ENCODE results near the gene KRT39. TPM values are rescaled to one million over a fixed set of nuclear protein-coding genes. Genes with fewer than 3 reads are reported as not detected.
A peak's percentile ranks its signal among the peaks of the same experiment; 100 is the strongest.

Gene KRT39
- total RNA-seq, 1 experiment from 2014 or later = not detected

DNA sequence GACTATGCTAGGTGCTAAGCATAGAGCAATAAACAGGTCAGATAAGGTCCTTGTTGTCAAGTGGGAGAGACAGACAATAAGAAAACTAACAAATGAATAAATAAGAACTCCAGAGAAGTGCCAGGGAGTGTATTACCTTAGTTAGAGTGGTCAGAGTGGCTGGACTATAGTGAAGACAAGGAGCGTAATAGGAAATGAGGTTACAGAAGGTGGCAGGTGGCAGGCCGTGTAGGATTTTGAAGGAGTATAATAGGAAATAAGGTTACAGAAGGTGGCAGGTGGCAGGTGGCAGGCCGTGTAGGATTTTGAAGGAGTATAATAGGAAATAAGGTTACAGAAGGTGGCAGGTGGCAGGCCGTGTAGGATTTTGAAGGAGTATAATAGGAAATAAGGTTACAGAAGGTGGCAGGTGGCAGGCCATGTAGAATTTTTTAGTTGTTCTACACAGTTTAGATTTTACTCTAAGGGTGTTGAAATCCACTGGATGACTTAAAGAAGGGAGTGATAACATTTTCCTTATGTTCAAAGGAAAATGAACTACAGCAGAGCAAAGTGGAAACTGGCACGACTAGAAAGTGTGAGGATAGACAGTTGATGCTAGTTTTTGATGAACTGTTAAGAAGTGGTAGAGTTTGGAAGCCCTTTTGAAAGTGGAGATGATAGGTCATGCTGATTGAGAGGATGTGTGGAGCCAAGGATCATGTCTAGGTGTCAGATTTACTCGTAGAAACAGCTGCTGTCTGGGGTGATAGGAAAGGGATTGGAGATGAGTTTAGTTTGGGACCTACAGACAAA is 45.8 kb upstream of the KRT39 start:
- intact Hi-C loops (cut with micrococcal nuclease; ENCODE audit: unreplicated experiment) = no loop called here
- Mint-ChIP-seq H3K27me3 (ENCODE audit: unreplicated experiment) (no peaks in the 10 kb centered on the region), H3K4me3 (ENCODE audit: low read depth, unreplicated experiment) (no peak overlapping the region), H3K27ac (ENCODE audit: unreplicated experiment) (peak overlapping the region; percentile 6), H3K4me1 (ENCODE audit: low read depth, unreplicated experiment) (peaks cover 66% of the 10 kb centered on the region), H3K36me3 (ENCODE audit: insufficient read depth, unreplicated experiment) (no peaks in the 10 kb centered on the region), H3K9me3 (ENCODE audit: low read depth, unreplicated experiment) (peaks cover 4% of the 10 kb centered on the region)
- BruUV-seq (replicated peaks) = no TSS peak
- CTCF ChIA-PET = interaction anchor here (1.1 to 1.8 kb wide), 3 partner anchors 13 to 66 kb away, joined by 3 to 5 read pairs (median 3); partner anchors contain the start of gene KRTAP2-3
- no peak for TF ChIP-seq CTCF (IDR thresholded peaks at IDR 0.05; ENCODE audit: unreplicated experiment)
- no peak for DNase-seq

GRCh38 chr17:41010441-41010840 is 43.7 kb upstream of the KRT39 start:
- H3K27ac Mint-ChIP-seq (ENCODE audit: unreplicated experiment) = no peak overlapping the region
- no peaks in the 10 kb centered on the region for H3K27me3 Mint-ChIP-seq (ENCODE audit: unreplicated experiment)
- intact Hi-C loops (cut with micrococcal nuclease; ENCODE audit: unreplicated experiment) = no loop called here
- H3K4me1 Mint-ChIP-seq (ENCODE audit: low read depth, unreplicated experiment) = peaks cover 52% of the 10 kb centered on the region
- CTCF ChIA-PET = interaction anchor here (0.6 to 1.7 kb wide), 6 partner anchors 10 to 101 kb away, joined by 3 to 6 read pairs (median 4); partner anchors contain the start of gene KRT23
- H3K9me3 Mint-ChIP-seq (ENCODE audit: low read depth, unreplicated experiment) = peaks cover 4% of the 10 kb centered on the region
- no peaks in the 10 kb centered on the region for H3K36me3 Mint-ChIP-seq (ENCODE audit: insufficient read depth, unreplicated experiment)
- no peak for DNase-seq
- no peak overlapping the region for H3K4me3 Mint-ChIP-seq (ENCODE audit: low read depth, unreplicated experiment)
- TF ChIP-seq CTCF (IDR thresholded peaks at IDR 0.05; ENCODE audit: unreplicated experiment) = no peak
- BruUV-seq (replicated peaks) = no TSS peak

GRCh38 chr17:41009936-41010335 is 43.2 kb upstream of the KRT39 start:
- no peaks in the 10 kb centered on the region for H3K36me3 Mint-ChIP-seq (ENCODE audit: insufficient read depth, unreplicated experiment)
- intact Hi-C loops (cut with micrococcal nuclease; ENCODE audit: unreplicated experiment) = no loop called here
- peaks cover 4% of the 10 kb centered on the region for H3K9me3 Mint-ChIP-seq (ENCODE audit: low read depth, unreplicated experiment)
- no peaks in the 10 kb centered on the region for H3K27me3 Mint-ChIP-seq (ENCODE audit: unreplicated experiment)
- no TSS peak for BruUV-seq (replicated peaks)
- no peak for DNase-seq
- no peak overlapping the region for H3K27ac Mint-ChIP-seq (ENCODE audit: unreplicated experiment)
- H3K4me3 Mint-ChIP-seq (ENCODE audit: low read depth, unreplicated experiment) = no peak overlapping the region
- CTCF ChIA-PET = interaction anchor here (0.6 to 1.7 kb wide), 13 partner anchors 10 to 206 kb away, joined by 3 to 6 read pairs (median 4); partner anchors contain the start of genes KRT23, KRT40 and KRTAP2-3
- TF ChIP-seq CTCF (IDR thresholded peaks at IDR 0.05; ENCODE audit: unreplicated experiment) = no peak
- peaks cover 47% of the 10 kb centered on the region for H3K4me1 Mint-ChIP-seq (ENCODE audit: low read depth, unreplicated experiment)

DNA sequence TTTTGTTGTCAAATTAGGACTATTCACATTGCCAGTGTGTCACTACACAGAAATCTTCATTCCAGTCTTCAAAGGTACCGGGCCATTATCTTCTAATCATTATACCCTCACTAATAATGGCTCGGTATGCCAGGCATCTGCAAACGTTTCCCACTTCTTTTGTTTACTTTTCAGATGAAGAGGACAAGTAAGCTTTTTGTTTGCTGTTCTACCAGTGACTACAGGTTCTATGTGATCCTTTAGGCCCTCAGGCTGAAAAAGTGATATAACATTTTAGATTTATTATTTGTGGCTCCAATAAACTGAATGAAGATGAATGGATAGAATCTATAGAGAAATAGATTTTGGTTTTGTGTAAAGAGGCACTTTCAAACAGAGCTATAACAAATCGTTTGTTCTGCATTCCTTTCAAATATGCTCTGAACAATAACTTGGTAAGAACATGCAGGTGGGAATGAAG is 42.6 kb upstream of the KRT39 start:
- Mint-ChIP-seq H3K36me3 (ENCODE audit: insufficient read depth, unreplicated experiment) (no peaks in the 10 kb centered on the region), H3K27me3 (ENCODE audit: unreplicated experiment) (no peaks in the 10 kb centered on the region), H3K4me1 (ENCODE audit: low read depth, unreplicated experiment) (peaks cover 44% of the 10 kb centered on the region), H3K4me3 (ENCODE audit: low read depth, unreplicated experiment) (no peak overlapping the region), H3K9me3 (ENCODE audit: low read depth, unreplicated experiment) (peaks cover 4% of the 10 kb centered on the region), H3K27ac (ENCODE audit: unreplicated experiment) (no peak overlapping the region)
- peak; percentile 45 for DNase-seq
- no TSS peak for BruUV-seq (replicated peaks)
- no peak for TF ChIP-seq CTCF (IDR thresholded peaks at IDR 0.05; ENCODE audit: unreplicated experiment)
- CTCF ChIA-PET = interaction anchor here (0.6 to 1.7 kb wide), 14 partner anchors 10 to 292 kb away, joined by 3 to 6 read pairs (median 4); partner anchors contain the start of genes KRT23, KRT40 and KRTAP2-3
- intact Hi-C loops (cut with micrococcal nuclease; ENCODE audit: unreplicated experiment) = no loop called here
